A549 (cell line): ENCODE measurements around the gene STAU1.

ENCODE experiments used
- CHD4 ChIP-seq: fragments of 200-600 bp; sonication (generic); IDR thresholded peaks from 2 replicates; pipeline ENCODE4 v1.6.1; 2016; ENCODE audit warnings: antibody characterized with exemption, mild to moderate bottlenecking, borderline replicate concordance
- EP300 ChIP-seq, 2 experiments: fragments of >200 bp; sonication (Bioruptor Twin); formaldehyde crosslinking; IDR thresholded peaks; 2 replicates in 1 of 2; 3 replicates in 1 of 2; pipeline ENCODE4 v1.6.1; 2016 to 2017
- KDM5A ChIP-seq: fragments of 200-600 bp; sonication (generic); IDR thresholded peaks from 2 replicates; pipeline ENCODE4 v1.6.1; 2016; ENCODE audit warnings: antibody characterized with exemption, mild to moderate bottlenecking
- MAFK ChIP-seq: fragments of 450-650 bp; IDR thresholded peaks from 2 replicates; pipeline ENCODE4 v1.6.1; 2014; ENCODE audit not compliant: partially characterized antibody
- MAZ ChIP-seq: fragments of 150-350 bp; IDR thresholded peaks from 2 replicates; pipeline ENCODE4 v1.6.1; 2014; ENCODE audit warnings: antibody characterized with exemption, low read depth, low read length, borderline replicate concordance
- POLR2AphosphoS2 ChIP-seq: conservative IDR thresholded peaks from 2 replicates; pipeline ENCODE4 v1.6.1; 2012; ENCODE audit warnings: low read length, improper control_type of control experiment, inconsistent platforms
- RAD21 ChIP-seq, 2 experiments: fragments of >200 bp in 1 of 2; sonication (Bioruptor Twin) in 1 of 2; formaldehyde crosslinking in 1 of 2; IDR thresholded peaks in 1 of 2; conservative IDR thresholded peaks in 1 of 2; 2 replicates in 1 of 2; 3 replicates in 1 of 2; pipeline ENCODE4 v1.6.1; 2012 to 2018; ENCODE audit warnings: inconsistent platforms in 1 of 2
- RCOR1 ChIP-seq: fragments of 150-350 bp; IDR thresholded peaks from 2 replicates; pipeline ENCODE4 v1.6.1; 2014; ENCODE audit warnings: antibody characterized with exemption, low read length, low read depth
- RFX5 ChIP-seq: fragments of 450-650 bp; IDR thresholded peaks from 2 replicates; pipeline ENCODE4 v1.7.1; 2014; ENCODE audit warnings: antibody characterized with exemption, mild to moderate bottlenecking, moderate library complexity
- TF ChIP-seq, protein P1 (sequence below): fragments of >200 bp; sonication (Bioruptor Twin); formaldehyde crosslinking; IDR thresholded peaks from 3 replicates; pipeline ENCODE4 v1.5.1; 2016
- TF ChIP-seq, protein P2 (sequence below): IDR thresholded peaks from 2 replicates; pipeline ENCODE4 v1.6.1; 2012
- TF ChIP-seq, protein P3 (sequence below): fragments of 200-600 bp; sonication (generic); IDR thresholded peaks from 2 replicates; pipeline ENCODE4 v1.6.1; 2016; ENCODE audit warnings: antibody characterized with exemption, mild to moderate bottlenecking, moderate library complexity

DNA sequence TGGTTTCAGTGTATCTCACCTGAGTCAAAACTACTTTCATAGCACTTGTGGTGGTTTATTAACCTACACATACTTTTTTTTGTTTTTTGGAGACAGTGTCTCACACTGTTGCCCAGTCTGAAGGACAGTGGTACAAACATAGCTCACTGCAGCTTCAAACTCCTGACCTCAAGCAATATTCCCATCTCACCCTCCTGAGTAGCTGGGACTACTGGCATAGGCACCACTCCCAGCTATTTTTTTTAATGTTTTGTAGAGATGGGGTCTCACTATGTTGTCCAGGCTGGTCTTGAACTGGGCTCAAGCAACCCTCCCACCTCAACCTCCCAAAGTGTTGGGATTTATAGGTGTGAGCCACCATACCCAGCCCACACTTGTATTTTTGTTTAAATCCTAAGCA, 49.7 kb downstream of the STAU1 start:
- no peak for TF ChIP-seq KDM5A
- TF ChIP-seq, protein P1, sequence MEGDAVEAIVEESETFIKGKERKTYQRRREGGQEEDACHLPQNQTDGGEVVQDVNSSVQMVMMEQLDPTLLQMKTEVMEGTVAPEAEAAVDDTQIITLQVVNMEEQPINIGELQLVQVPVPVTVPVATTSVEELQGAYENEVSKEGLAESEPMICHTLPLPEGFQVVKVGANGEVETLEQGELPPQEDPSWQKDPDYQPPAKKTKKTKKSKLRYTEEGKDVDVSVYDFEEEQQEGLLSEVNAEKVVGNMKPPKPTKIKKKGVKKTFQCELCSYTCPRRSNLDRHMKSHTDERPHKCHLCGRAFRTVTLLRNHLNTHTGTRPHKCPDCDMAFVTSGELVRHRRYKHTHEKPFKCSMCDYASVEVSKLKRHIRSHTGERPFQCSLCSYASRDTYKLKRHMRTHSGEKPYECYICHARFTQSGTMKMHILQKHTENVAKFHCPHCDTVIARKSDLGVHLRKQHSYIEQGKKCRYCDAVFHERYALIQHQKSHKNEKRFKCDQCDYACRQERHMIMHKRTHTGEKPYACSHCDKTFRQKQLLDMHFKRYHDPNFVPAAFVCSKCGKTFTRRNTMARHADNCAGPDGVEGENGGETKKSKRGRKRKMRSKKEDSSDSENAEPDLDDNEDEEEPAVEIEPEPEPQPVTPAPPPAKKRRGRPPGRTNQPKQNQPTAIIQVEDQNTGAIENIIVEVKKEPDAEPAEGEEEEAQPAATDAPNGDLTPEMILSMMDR, result no peak
- TF ChIP-seq RFX5, result no peak
- no peak for TF ChIP-seq MAFK
- TF ChIP-seq MAZ, result no peak
- TF ChIP-seq, protein P2, sequence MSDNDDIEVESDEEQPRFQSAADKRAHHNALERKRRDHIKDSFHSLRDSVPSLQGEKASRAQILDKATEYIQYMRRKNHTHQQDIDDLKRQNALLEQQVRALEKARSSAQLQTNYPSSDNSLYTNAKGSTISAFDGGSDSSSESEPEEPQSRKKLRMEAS, result no peak
- TF ChIP-seq RCOR1, result no peak
- TF ChIP-seq CHD4, result no peak
- no peak for TF ChIP-seq RAD21 (conservative IDR thresholded peaks at IDR 0.05 in 1 of 2, IDR thresholded peaks at IDR 0.05 in 1 of 2)
- TF ChIP-seq, protein P3, sequence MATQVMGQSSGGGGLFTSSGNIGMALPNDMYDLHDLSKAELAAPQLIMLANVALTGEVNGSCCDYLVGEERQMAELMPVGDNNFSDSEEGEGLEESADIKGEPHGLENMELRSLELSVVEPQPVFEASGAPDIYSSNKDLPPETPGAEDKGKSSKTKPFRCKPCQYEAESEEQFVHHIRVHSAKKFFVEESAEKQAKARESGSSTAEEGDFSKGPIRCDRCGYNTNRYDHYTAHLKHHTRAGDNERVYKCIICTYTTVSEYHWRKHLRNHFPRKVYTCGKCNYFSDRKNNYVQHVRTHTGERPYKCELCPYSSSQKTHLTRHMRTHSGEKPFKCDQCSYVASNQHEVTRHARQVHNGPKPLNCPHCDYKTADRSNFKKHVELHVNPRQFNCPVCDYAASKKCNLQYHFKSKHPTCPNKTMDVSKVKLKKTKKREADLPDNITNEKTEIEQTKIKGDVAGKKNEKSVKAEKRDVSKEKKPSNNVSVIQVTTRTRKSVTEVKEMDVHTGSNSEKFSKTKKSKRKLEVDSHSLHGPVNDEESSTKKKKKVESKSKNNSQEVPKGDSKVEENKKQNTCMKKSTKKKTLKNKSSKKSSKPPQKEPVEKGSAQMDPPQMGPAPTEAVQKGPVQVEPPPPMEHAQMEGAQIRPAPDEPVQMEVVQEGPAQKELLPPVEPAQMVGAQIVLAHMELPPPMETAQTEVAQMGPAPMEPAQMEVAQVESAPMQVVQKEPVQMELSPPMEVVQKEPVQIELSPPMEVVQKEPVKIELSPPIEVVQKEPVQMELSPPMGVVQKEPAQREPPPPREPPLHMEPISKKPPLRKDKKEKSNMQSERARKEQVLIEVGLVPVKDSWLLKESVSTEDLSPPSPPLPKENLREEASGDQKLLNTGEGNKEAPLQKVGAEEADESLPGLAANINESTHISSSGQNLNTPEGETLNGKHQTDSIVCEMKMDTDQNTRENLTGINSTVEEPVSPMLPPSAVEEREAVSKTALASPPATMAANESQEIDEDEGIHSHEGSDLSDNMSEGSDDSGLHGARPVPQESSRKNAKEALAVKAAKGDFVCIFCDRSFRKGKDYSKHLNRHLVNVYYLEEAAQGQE, result no peak
- TF ChIP-seq POLR2AphosphoS2, result no peak
- no peak for TF ChIP-seq EP300 (IDR thresholded peaks at IDR 0.05)
